Adipocyte (in vitro differentiated cells): ENCODE results near the gene DCAF5.
A peak's percentile ranks its signal among the peaks of the same experiment; 100 is the strongest.

Experiments
- DNase-seq: peaks from one replicate; pipeline ENCODE4 v3.0.0-alpha.2; 2015; ENCODE audit warnings: low read depth
- H3K27me3 ChIP-seq: replicated peaks from 2 replicates; pipeline ENCODE4 v1.7.0; 2013; ENCODE audit warnings: mild to moderate bottlenecking, low read length, moderate library complexity; ENCODE audit not compliant: control insufficient read depth, insufficient read depth
- H3K36me3 ChIP-seq: 2 replicates; pipeline ENCODE4 v1.7.0; 2013; ENCODE audit warnings: low read length, mild to moderate bottlenecking, moderate library complexity; ENCODE audit not compliant: control insufficient read depth, insufficient read depth, severe bottlenecking
- H3K4me1 ChIP-seq: 2 replicates; pipeline ENCODE4 v1.7.0; 2013; ENCODE audit warnings: mild to moderate bottlenecking, low read length, moderate library complexity; ENCODE audit not compliant: control insufficient read depth, insufficient read depth
- H3K4me3 ChIP-seq: 2 replicates; pipeline ENCODE4 v1.7.0; 2013; ENCODE audit warnings: mild to moderate bottlenecking, low read length, moderate library complexity
- H3K9ac ChIP-seq: 2 replicates; pipeline ENCODE4 v1.7.0; 2013; ENCODE audit warnings: mild to moderate bottlenecking, low read length, moderate library complexity
- H3K9me3 ChIP-seq: 2 replicates; pipeline ENCODE4 v1.7.0; 2013; ENCODE audit warnings: mild to moderate bottlenecking, low read length, moderate library complexity; ENCODE audit not compliant: control insufficient read depth

Gene DCAF5

DNA sequence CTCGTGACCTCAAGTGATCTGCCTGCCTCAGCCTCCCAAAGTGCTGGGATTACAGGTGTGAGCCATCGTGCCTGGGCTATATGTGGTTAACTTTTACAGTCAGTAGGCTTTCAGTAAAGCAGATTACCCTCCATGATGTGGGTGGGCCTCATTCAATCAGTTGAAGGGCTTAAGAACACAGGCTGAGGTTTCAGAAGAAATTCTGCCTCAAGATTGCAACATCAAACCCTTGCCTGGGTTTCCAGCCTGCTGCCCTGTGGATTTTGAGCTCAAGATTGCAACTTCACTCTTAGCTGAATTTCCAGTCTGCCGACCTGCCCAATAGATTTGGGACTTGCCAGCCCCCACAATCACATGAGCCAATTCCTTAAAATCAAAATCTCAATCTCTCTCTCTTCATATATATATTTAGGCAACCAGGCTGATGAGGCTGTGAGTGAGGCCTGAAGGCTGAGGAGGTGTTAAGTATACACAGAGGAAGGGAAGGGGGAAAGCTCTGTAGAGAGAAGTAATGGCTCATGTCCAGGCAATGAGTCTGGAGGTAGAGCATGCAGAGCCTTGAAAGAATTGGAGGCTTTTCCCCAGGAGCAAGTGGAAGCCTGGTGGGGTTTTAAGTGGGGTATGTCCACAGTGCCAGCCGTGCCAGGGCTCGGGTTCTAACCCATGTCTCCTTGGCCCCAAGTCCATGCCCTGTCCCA, 140.5 kb downstream of the DCAF5 start:
- Histone ChIP-seq H3K4me3 (no peak overlapping the region), H3K36me3 (no peaks in the 10 kb centered on the region), H3K4me1 (peaks cover 13% of the 10 kb centered on the region), H3K9ac (no peak overlapping the region), H3K27me3 (no peaks in the 10 kb centered on the region), H3K9me3 (no peaks in the 10 kb centered on the region)
- peak; percentile 68 for DNase-seq

DNA sequence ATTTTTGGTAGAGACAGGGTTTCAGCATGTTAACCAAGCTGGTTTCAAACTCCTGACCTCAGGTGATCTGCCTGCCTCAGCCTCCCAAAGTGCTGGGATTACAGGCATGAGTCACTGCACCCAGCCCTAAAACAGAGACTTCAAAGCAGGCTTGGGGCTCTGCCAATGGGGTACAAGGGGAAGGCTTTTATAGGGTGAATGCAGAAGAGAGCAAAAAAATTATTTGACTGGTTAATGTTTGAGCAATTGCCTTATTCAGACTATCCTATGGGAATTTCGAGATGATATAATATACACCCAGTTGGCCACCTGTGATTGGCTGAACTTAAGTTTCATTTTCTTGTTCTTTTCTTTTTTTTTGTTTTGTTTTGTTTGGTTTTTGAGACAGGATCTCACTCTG, 142.3 kb downstream of the DCAF5 start:
- H3K4me1 ChIP-seq = peaks cover 18% of the 10 kb centered on the region
- no peaks in the 10 kb centered on the region for H3K36me3 ChIP-seq
- no peak overlapping the region for H3K4me3 ChIP-seq
- DNase-seq = no peak
- H3K9me3 ChIP-seq = no peaks in the 10 kb centered on the region
- no peak overlapping the region for H3K9ac ChIP-seq
- no peaks in the 10 kb centered on the region for H3K27me3 ChIP-seq

DNA sequence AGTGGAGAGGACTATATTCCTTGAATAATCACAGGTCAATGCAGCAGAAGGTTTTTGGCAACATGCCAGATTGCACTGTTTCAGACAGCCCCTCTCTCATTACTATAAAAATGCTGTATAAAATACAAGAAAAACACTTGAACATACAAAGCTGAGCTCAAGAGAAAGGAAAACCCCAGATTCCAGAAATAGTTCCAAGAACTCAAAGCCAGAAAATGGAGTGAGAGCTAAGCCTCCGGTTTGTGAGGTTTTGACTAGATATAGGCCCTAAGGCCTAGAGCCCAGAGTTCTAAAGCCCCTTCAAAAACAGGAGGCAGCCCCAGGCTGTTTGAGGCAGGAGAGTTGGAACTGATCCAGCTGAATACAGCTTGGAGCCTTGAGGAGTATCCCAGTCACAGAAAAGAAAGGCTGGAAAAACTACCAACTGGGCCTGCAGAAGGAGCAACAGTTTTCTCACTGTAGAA, 144.5 kb downstream of the DCAF5 start:
- Histone ChIP-seq H3K4me3 (no peak overlapping the region), H3K9ac (peak overlapping the region; percentile 54), H3K27me3 (no peaks in the 10 kb centered on the region), H3K9me3 (no peaks in the 10 kb centered on the region), H3K4me1 (peaks cover 22% of the 10 kb centered on the region), H3K36me3 (no peaks in the 10 kb centered on the region)
- peak; percentile 60 for DNase-seq

DNA sequence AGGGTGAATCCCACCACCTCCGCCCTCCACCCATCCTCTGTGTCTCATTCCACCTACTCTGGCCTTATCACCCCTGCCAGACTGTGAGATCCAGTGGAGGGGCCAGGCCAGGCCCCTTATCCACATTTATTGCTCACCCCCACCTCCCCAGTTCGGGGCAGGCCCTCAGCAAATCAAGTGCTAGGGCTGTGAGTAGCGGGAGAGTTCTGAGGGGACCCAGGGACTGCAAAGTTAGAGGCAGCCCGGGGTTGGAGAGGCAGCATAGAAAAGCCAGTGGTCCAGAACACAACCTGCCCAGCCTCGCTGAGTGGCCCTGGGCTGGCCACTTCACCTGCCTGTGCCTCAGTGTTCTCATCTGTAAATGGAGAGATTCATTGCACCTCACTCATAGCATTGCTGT, 146.6 kb downstream of the DCAF5 start:
- Histone ChIP-seq H3K4me3 (no peak overlapping the region), H3K9ac (no peak overlapping the region), H3K4me1 (peaks cover 15% of the 10 kb centered on the region), H3K9me3 (no peaks in the 10 kb centered on the region), H3K27me3 (no peaks in the 10 kb centered on the region), H3K36me3 (no peaks in the 10 kb centered on the region)
- DNase-seq = no peak

DNA sequence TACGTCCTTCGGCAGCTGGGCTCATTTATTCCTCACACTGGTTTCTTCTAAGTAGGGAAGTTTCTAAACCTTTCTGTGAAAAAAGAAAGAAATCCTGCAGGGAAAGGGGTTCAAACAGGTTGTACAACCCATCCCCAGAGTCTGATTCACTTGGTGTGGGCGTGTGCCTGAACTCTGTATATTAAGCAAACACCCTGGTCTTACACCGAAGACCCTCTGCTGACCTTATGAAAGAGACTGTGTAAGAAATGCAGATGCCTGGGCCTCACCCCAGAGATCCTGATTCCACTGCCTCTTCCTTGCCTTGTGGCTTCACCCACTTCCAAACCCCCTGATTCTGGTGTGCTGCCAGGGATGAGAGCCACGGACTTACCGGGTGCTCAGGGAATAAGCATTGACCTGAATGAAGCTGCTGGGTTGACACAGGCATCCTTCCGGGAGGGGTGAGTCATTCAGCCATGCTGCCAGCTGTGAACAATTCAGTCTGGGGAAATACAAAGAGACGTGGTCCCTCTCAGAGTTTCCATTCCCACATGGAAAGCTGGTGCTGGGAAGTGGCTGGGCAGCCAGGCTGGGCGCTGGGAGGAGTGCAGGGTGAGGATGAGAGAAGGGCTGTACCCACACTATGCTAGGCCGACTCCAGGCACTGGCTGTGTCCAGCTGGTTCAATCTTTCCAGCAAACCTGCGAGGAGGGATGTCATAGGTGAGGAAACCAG, 147.3 kb downstream of the DCAF5 start:
- Histone ChIP-seq H3K9ac (no peak overlapping the region), H3K27me3 (no peaks in the 10 kb centered on the region), H3K9me3 (no peaks in the 10 kb centered on the region), H3K36me3 (no peaks in the 10 kb centered on the region), H3K4me3 (no peak overlapping the region), H3K4me1 (peaks cover 15% of the 10 kb centered on the region)
- DNase-seq = peak; percentile 94

DNA sequence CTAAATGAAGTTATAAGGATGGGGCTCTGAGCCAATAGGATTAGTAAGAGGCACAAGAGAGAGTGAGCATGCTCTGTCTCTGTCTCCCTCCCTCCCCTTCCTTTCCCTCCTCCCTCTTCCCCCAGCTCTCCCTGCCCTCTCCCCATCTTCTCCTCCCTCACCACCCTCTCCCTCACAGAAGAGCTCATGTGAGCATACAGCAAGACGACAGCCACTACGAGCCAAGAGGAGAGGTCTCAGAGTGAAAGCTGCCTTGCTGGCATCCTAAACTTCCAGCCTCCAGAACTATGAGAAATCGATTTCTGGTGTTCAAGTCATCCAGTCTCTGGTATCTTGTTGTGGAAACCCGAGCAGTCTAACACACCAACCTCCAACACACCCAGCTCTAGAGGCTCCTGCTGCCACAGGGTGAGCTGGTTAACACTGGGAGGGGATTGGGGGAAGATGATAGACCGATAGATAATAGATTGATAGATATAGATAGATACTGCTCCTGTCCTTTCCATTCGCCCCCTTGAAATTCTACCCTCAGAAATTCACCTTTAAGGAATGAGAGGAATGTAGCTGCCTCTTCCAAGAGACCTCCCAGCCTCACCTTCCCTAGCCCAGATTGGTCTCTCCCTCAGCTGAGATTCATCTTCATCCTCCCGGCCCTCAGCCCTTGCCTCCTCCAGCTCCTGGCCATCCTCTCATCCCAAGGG, 148.0 kb downstream of the DCAF5 start:
- Histone ChIP-seq H3K9me3 (no peaks in the 10 kb centered on the region), H3K4me3 (no peak overlapping the region), H3K27me3 (no peaks in the 10 kb centered on the region), H3K9ac (no peak overlapping the region), H3K4me1 (peaks cover 15% of the 10 kb centered on the region), H3K36me3 (no peaks in the 10 kb centered on the region)
- DNase-seq = peak; percentile 25

DNA sequence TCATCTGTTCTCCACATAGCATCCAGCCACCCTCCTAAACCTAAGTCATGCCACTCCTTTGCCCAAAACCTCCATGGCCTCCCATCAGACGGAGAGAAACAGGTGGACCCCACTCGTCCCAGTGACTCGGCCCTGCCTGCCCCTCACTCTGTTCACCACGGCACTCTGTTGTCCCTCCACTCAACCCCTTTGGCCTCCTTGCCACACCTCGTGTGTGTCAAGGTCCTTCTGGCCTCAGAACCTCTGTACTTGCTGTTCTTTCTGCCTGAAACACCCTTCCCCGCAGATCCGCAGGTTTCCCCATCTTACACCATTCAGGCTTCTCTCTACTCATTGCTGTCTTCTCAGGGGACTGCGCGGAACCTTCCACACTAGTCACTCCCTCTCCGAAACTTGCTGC, 149.3 kb downstream of the DCAF5 start:
- H3K27me3 ChIP-seq = no peaks in the 10 kb centered on the region
- H3K9me3 ChIP-seq = no peaks in the 10 kb centered on the region
- H3K9ac ChIP-seq = no peak overlapping the region
- H3K4me3 ChIP-seq = no peak overlapping the region
- no peaks in the 10 kb centered on the region for H3K36me3 ChIP-seq
- peaks cover 13% of the 10 kb centered on the region for H3K4me1 ChIP-seq
- DNase-seq = no peak

DNA sequence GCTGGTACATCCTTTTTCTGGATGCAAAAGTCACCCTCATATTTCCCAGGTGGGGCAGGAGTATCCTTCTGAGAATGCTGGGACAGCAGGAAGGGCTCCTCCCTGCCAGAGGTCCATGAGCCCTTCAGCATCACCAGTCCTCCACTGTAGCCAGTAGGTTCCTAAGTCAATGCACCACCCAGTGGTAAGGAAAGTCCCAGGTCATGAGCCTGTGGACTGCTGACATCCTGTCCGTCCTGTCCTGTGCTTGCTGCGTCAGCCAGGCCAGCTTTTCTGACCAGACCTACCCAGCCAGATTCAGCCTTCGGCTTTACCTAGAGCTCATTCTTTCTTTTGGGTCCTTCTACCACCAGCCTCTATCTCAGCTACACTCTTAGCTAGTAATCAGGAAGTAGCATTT, 150.8 kb downstream of the DCAF5 start:
- Histone ChIP-seq H3K9ac (no peak overlapping the region), H3K4me3 (no peak overlapping the region), H3K36me3 (no peaks in the 10 kb centered on the region), H3K27me3 (no peaks in the 10 kb centered on the region), H3K4me1 (peaks cover 9% of the 10 kb centered on the region), H3K9me3 (no peaks in the 10 kb centered on the region)
- DNase-seq = no peak

DNA sequence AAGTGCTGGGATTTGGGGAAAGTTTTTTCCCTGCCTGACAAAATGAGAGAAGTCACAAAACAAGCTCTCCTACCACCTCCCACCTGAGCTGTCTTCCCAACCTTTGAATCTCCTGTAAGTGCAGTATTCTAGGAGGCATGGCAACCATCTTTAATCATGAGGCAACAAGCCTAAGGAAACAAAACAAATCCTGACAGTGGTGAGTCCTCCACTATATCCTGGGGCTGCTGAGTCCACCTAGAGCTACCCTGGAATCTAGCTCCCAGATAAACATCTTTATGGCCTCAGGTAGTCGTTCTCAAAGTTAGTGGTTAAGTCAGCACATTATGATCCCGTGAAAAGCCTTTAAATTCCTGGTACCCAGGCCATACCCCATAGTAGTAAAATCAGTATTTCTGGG, 151.5 kb downstream of the DCAF5 start:
- Histone ChIP-seq H3K9me3 (no peaks in the 10 kb centered on the region), H3K4me3 (no peak overlapping the region), H3K36me3 (no peaks in the 10 kb centered on the region), H3K27me3 (no peaks in the 10 kb centered on the region), H3K9ac (no peak overlapping the region), H3K4me1 (peaks cover 9% of the 10 kb centered on the region)
- DNase-seq = no peak
